Ectodermal cell (in vitro differentiated cells): ENCODE data around the gene ALDH3B1.

Experiments
- H3K27ac ChIP-seq: 2 replicates; pipeline ENCODE4 v1.7.0; 2013; ENCODE audit warnings: mild to moderate bottlenecking, low read depth, low read length; ENCODE audit not compliant: insufficient read depth, poor library complexity, severe bottlenecking
- H3K27me3 ChIP-seq: 2 replicates; pipeline ENCODE4 v1.7.0; 2013; ENCODE audit warnings: mild to moderate bottlenecking, low read length; ENCODE audit not compliant: insufficient read depth, control insufficient read depth, poor library complexity, severe bottlenecking
- H3K36me3 ChIP-seq: one replicate; pipeline ENCODE4 v1.7.0; 2013; ENCODE audit warnings: low read length; ENCODE audit not compliant: control insufficient read depth, insufficient read depth
- H3K4me1 ChIP-seq: one replicate; pipeline ENCODE4 v1.7.0; 2013; ENCODE audit warnings: low read length; ENCODE audit not compliant: control insufficient read depth, insufficient read depth
- H3K4me3 ChIP-seq: 2 replicates; pipeline ENCODE4 v1.7.0; 2013; ENCODE audit warnings: low read depth, low read length, control low read depth; ENCODE audit not compliant: insufficient read depth
- H3K9me3 ChIP-seq: 2 replicates; pipeline ENCODE4 v1.7.0; 2013; ENCODE audit warnings: mild to moderate bottlenecking, low read length, moderate library complexity; ENCODE audit not compliant: control insufficient read depth
- WGBS, 2 experiments: methylation state at CpG; one replicate each; pipeline ENCODE4 v1.1.7; 2013; ENCODE audit warnings: missing lambda C conversion rate in 2 of 2; 5-methylcytosine and 5-hydroxymethylcytosine counted together

The ALDH3B1 gene

DNA sequence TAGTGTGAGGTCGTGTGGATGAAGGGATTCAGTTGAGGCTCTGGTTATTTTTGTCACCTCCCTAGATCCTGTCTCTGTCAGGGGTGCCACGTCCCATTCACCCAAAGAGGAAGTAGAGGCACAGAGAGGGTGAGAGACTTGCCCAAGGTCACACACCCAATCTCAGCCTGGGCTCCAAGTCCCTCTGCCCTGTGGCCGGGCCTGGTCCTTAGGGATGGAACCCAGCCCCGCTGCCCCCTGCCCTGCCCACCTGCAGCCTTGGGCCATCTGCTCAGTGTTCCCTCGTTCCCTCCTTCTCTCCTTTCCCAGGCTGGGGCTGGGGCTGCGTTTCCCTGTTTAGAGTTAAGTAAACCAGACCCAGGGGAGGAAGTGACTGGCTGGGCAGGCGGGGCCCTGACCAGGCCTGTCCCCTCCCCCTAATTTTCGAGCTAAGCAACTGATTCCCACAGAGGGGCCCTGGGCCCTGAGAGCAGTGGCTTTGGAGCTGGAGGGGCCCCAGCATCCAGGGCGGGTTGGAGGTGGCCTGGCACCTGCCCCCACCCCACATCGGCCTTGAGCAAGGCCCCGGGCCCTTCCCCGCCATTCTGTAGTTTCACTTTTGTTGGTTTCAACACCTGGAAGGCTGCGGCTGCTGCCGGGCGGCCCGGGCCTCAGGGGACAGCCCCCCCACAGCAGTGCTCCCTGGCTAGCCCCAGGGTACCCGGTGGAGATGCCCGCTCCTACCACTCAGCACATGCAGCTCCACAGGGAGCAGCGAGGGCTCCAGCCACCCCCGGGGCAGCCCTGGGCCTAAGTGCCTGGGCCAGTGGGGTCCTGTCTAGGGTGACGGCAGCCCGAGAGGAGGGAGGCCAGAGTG is 30.2 kb downstream of the ALDH3B1 start:
- Histone ChIP-seq H3K4me1 (peaks cover 19% of the 10 kb centered on the region), H3K27ac (no peak overlapping the region), H3K4me3 (no peak overlapping the region), H3K9me3 (no peaks in the 10 kb centered on the region), H3K36me3 (no peaks in the 10 kb centered on the region), H3K27me3 (no peaks in the 10 kb centered on the region)
- WGBS, 2 experiments, result 61 to 65% methylated on average over 22 of the region's 22 CpGs

DNA sequence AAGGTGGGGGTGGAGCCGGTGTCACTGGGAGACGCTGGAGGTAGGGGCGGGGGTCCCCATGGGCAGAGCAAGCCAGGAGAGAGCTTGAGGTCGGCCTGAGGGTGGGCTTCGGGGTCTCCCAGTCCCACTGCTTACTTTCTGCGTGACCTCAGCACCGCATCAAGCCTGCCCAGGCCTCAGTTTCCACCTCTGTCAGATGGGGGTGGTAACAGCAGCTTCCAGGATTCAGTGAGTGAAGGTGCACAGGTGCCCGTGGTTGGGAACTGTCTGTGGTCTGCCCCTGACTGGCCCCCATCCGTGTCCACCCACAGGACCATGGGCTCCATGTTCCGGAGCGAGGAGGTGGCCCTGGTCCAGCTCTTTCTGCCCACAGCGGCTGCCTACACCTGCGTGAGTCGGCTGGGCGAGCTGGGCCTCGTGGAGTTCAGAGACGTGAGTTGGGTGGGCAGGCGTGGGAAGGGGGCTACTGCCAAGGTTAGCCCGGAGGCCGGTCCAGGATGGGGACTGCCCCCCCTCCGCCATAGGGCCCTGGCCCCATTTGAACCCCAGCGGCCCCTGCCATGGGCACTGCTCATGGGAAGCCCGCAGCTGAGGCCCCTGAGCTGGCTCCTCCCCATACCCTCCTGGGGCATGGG is 30.9 kb downstream of the ALDH3B1 start:
- Histone ChIP-seq H3K4me3 (no peak overlapping the region), H3K27ac (no peak overlapping the region), H3K9me3 (no peaks in the 10 kb centered on the region), H3K27me3 (no peaks in the 10 kb centered on the region), H3K36me3 (no peaks in the 10 kb centered on the region), H3K4me1 (peaks cover 19% of the 10 kb centered on the region)
- WGBS, 2 experiments, result 92% methylated on average over 23 of the region's 23 CpGs

DNA sequence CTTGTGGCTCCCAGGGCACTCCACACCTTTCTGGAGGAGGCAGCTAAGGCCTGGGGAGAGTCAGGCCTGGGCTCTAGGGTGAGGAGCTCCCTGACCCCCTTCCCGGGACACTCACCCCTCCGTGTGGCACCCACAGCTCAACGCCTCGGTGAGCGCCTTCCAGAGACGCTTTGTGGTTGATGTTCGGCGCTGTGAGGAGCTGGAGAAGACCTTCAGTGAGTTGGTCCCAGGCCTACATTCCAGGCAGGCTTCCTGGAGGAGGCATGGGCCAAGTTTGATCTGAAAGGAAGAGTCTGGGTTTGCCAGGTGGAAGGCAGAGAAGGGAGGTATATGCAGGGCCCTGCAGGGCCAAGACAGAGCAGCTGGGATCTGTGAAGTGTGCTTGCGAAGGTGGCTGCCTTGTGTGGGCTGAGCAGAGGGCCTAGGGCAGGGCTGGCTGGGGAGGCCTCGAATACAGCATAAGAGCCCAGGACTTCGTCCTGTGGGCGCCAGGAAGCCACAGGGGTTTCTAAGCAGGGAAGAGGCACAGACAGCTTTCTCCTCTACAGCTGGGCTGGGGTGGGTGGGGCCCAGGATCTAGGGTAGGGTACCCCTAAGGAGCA is 31.6 kb downstream of the ALDH3B1 start:
- Histone ChIP-seq H3K36me3 (no peaks in the 10 kb centered on the region), H3K27ac (no peak overlapping the region), H3K4me3 (no peak overlapping the region), H3K27me3 (no peaks in the 10 kb centered on the region), H3K9me3 (no peaks in the 10 kb centered on the region), H3K4me1 (peaks cover 19% of the 10 kb centered on the region)
- 91 to 93% methylated on average over 12 of the region's 12 CpGs for WGBS, 2 experiments

DNA sequence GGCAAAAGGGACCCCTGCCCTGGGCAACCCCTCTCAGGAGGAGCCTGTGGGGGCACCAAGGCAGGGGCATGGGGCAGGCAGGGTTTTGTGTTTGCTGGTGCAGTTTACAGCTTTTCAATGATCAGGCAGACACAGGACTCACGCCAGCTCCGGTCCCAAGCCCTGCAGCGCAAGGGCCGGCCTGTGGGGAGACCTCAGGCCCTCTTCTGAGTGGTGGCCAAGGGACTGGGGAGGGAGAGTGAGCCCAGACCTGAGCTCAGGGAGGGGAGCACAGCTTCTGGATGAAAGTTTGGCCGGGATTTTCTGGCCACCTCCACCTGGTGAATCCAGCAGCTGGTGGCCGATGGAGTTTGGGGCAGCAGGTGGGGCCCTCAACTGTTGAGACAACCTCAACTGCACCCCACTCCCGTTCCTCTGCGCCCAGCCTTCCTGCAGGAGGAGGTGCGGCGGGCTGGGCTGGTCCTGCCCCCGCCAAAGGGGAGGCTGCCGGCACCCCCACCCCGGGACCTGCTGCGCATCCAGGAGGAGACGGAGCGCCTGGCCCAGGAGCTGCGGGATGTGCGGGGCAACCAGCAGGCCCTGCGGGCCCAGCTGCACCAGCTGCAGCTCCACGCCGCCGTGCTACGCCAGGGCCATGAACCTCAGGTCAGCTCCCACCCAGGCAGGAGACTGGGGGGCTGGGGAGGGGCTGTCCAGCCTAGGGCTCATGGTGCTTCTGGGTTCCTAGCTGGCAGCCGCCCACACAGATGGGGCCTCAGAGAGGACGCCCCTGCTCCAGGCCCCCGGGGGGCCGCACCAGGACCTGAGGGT is 32.3 kb downstream of the ALDH3B1 start:
- no peaks in the 10 kb centered on the region for H3K9me3 ChIP-seq
- H3K4me1 ChIP-seq, result peaks cover 19% of the 10 kb centered on the region
- no peaks in the 10 kb centered on the region for H3K27me3 ChIP-seq
- H3K4me3 ChIP-seq, result no peak overlapping the region
- 93 to 94% methylated on average over 27 of the region's 27 CpGs for WGBS, 2 experiments
- no peaks in the 10 kb centered on the region for H3K36me3 ChIP-seq
- no peak overlapping the region for H3K27ac ChIP-seq

DNA sequence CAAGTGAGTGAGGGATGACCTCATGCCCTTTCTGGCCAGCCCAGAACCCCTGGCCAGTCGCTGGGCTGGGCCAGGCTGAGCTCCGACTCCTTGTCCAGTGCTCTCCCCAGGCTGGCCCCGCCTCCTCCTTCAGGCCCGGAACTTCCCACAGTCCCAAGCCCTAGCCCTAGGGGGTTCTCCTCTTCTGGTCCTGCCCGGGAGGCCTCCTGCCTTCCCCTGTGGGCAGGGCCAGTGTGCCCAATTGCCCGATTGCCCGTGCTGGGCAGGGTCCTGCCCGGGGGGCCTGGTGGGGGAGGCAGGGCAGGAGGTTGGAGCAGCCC is 32.9 kb downstream of the ALDH3B1 start:
- Histone ChIP-seq H3K27ac (no peak overlapping the region), H3K36me3 (no peaks in the 10 kb centered on the region), H3K4me3 (no peak overlapping the region), H3K9me3 (no peaks in the 10 kb centered on the region), H3K27me3 (no peaks in the 10 kb centered on the region), H3K4me1 (peaks cover 19% of the 10 kb centered on the region)
- WGBS, 2 experiments, result 87 to 88% methylated on average over 8 of the region's 8 CpGs

DNA sequence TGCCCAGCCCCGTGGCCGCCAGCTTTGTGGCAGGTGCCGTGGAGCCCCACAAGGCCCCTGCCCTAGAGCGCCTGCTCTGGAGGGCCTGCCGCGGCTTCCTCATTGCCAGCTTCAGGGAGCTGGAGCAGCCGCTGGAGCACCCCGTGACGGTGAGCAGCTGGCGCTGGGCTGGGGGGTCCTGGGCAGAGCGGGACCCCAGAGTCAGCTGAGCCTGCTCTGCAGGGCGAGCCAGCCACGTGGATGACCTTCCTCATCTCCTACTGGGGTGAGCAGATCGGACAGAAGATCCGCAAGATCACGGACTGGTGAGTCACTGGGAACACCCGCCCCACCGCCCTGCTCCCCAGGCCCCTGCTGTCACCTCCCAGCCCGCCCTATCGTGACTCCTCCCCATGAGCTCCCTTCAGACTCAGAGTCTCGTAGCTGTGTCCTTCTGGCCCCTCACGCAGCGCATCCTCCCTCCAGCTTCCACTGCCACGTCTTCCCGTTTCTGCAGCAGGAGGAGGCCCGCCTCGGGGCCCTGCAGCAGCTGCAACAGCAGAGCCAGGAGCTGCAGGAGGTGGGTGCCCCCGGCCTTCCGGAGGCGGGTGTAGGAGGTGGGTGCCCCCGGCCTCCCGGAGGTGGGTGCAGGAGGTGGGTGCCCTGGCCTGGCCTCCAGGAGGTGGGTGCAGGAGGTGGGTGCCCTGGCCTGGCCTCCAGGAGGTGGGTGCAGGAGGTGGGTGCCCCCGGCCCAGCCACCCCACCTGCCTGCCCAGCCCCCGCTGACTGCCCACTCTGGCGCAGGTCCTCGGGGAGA is 33.4 kb downstream of the ALDH3B1 start:
- 90 to 92% methylated on average over 36 of the region's 36 CpGs for WGBS, 2 experiments
- no peaks in the 10 kb centered on the region for H3K27me3 ChIP-seq
- no peak overlapping the region for H3K4me3 ChIP-seq
- no peak overlapping the region for H3K27ac ChIP-seq
- no peaks in the 10 kb centered on the region for H3K36me3 ChIP-seq
- H3K9me3 ChIP-seq, result no peaks in the 10 kb centered on the region
- H3K4me1 ChIP-seq, result peaks cover 14% of the 10 kb centered on the region

DNA sequence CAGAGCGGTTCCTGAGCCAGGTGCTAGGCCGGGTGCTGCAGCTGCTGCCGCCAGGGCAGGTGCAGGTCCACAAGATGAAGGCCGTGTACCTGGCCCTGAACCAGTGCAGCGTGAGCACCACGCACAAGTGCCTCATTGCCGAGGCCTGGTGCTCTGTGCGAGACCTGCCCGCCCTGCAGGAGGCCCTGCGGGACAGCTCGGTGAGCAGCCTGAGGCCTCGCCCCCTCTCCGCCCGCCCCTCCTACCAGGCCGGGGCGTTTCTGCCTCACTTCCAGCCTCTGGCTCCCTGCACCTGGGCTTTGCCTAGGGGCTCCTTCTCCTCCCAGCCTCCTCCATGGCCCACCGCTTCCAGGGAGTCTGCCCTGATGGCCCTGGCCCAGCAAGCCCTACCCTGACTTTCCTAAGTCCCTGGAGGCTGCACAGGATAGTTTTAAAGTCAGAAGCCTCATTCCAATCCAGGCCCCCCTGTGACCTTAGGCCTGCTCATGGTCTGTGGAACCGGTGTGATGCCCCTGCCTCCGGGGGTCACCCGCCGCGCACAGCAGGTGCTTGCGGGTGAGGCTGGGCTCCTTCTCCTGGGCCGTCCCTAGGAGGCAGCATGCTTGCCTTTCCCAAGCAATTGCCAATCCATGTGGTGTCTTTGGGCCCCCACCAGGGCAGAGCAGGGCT is 34.2 kb downstream of the ALDH3B1 start:
- Histone ChIP-seq H3K36me3 (no peaks in the 10 kb centered on the region), H3K27me3 (no peaks in the 10 kb centered on the region), H3K4me1 (peaks cover 10% of the 10 kb centered on the region), H3K27ac (no peak overlapping the region), H3K4me3 (no peak overlapping the region), H3K9me3 (no peaks in the 10 kb centered on the region)
- WGBS, 2 experiments, result 85 to 89% methylated on average over 24 of the region's 24 CpGs

DNA sequence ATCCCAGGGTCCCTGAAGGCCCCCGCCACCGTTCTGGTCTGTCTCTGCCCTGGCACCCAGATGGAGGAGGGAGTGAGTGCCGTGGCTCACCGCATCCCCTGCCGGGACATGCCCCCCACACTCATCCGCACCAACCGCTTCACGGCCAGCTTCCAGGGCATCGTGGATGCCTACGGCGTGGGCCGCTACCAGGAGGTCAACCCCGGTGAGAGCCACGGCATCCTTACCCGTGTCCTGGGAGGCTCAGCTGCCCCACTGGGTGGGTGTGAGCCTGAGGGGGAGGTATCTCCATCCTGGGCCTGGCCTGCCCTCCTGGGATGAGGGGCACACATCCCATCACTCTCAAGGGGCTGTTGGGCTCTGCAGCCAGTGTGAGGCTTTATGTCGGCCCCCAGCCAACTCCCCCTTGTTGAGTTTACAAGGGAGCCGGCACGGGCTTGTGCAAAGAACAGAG is 34.8 kb downstream of the ALDH3B1 start:
- Histone ChIP-seq H3K36me3 (no peaks in the 10 kb centered on the region), H3K27me3 (no peaks in the 10 kb centered on the region), H3K4me3 (no peak overlapping the region), H3K9me3 (no peaks in the 10 kb centered on the region), H3K4me1 (peaks cover 5% of the 10 kb centered on the region), H3K27ac (no peak overlapping the region)
- WGBS, 2 experiments, result 96 to 97% methylated on average over 18 of the region's 18 CpGs
